ENCODE measurements around the gene C6orf118.

Gene C6orf118

DNA sequence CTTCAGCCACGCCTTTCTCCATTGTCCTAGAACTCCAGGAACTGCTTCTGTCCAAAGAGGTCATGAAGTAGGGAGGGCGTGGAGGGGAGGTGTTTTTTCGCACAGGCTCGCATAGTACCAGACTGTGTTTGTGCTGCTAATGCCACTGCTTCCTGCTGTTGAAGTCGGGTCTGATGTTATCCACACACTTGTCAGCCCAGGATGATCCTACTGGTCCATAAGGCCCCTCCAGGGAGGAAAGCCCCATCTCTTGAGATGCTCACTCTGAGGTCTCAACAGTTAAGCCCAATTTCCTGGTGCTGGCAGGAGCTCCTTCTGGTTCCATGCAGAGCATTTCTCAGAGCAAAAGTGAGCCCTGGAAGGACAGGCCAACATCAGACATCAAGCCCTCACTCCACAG is 65.6 kb downstream of the C6orf118 start:
- DNase-seq, result no peak

- no peak for DNase-seq
Observed at GRCh38 chr6:165236326-165236725, 73.1 kb downstream of the C6orf118 start.

DNA sequence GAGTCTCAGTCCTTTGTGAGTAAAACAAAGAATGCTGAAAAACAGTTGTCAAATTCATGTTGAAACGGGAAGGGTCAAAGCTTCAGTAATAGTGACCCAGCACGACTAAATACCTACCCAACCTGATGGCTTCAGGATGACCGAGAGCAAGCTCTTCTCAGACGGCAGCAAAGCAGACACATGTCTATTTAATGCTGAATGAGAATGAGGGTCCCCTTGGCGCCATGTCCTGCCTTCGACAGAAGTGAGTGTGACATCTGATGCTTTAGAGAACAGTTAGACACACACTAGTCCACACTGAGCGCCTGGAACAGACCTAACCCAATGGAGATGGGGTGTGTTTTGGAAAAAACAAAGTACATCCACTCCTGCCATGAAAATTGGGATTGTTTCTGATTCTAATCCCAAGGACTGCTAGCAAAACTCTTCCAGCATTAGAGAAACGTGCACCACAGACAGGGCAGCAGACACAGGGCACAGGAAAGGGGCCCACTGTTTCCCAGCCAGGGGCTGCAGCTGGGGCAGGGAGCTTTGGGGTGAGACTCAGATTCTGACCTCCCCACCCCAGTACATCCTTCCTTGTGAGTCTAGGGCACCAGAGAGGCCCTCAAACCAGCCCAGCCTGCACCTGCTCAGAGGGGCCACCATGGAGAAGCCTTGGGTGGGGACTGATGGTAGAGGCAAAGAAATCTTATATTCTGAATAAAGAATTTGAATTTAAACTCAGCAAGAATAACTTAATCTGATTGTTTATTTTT is 76.5 kb downstream of the C6orf118 start:
- no peak for DNase-seq

GRCh38 chr6:165231581-165232561 is 77.5 kb downstream of the C6orf118 start:
- peak; percentile 58 for DNase-seq

GRCh38 chr6:165231177-165231576 is 78.2 kb downstream of the C6orf118 start:
- no peak for DNase-seq

Data from NCI-H748 treated with DMSO at 0.1 percent for 48 hours (cell line).